Heart left ventricle (tissue), 16 donors: Measurements from ENCODE around the gene PLPPR3. TPM values are rescaled to one million over a fixed set of nuclear protein-coding genes. Genes with fewer than 3 reads are reported as not detected.

Experiments used
- ATAC-seq, 4 donors: fragments of 200-7000 bp; cut with Tn5 transposase; one replicate each; pipeline ENCODE4 v1.9.1; 2020 to 2022; ENCODE audit warnings: moderate library complexity in 4 of 4, mild to moderate bottlenecking in 3 of 4, moderate number of reproducible peaks in 1 of 4
- DNase-seq, 5 donors: peaks; one replicate each; pipeline ENCODE4 v3.0.0-alpha.2; 2020
- H3K27ac ChIP-seq, 12 donors: fragments of 200-600 bp; sonication (generic) in 4 of 12; one replicate each; pipeline versions ENCODE4 v1.5.0 to v1.8.0; 2016 to 2022; ENCODE audit warnings: mild to moderate bottlenecking in 2 of 12
- H3K27me3 ChIP-seq, 9 donors: fragments of 200-600 bp; sonication (generic) in 2 of 9; one replicate each; pipeline versions ENCODE4 v1.5.1 to v1.8.0; 2016 to 2022; ENCODE audit warnings: mild to moderate bottlenecking in 3 of 9
- H3K36me3 ChIP-seq, 9 donors: fragments of 200-600 bp; sonication (generic) in 2 of 9; one replicate each; pipeline versions ENCODE4 v1.5.0 to v1.8.0; 2018 to 2022; ENCODE audit warnings: mild to moderate bottlenecking in 2 of 9
- H3K4me1 ChIP-seq, 12 donors: fragments of 200-600 bp; sonication (generic) in 4 of 12; one replicate each; pipeline versions ENCODE4 v1.5.0 to v1.8.0; 2016 to 2022; ENCODE audit warnings: mild to moderate bottlenecking in 3 of 12
- H3K4me3 ChIP-seq, 12 donors: fragments of 200-600 bp; sonication (generic) in 4 of 12; one replicate each; pipeline versions ENCODE4 v1.5.0 to v1.8.0; 2017 to 2022; ENCODE audit warnings: mild to moderate bottlenecking in 9 of 12, moderate library complexity in 4 of 12
- H3K9me3 ChIP-seq, 12 donors: fragments of 200-600 bp; sonication (generic) in 4 of 12; one replicate each; pipeline versions ENCODE4 v1.5.0 to v1.8.0; 2016 to 2022; ENCODE audit warnings: mild to moderate bottlenecking in 1 of 12
- POLR2A ChIP-seq, 2 donors: fragments of 450-650 bp; IDR thresholded peaks; one replicate each; pipeline ENCODE4 v1.6.1; 2017; ENCODE audit warnings: antibody characterized with exemption in 2 of 2, mild to moderate bottlenecking in 2 of 2, moderate library complexity in 2 of 2
- WGBS, 4 donors: extraction: QIAGEN DNeasy Blood & Tissue Kit in 2 of 4; methylation state at CpG; one replicate each; pipeline versions ENCODE4 v1.1.5 to v1.1.7; 2013 to 2018; 5-methylcytosine and 5-hydroxymethylcytosine counted together
- intact Hi-C, 10 donors: fragments of 100-400 bp; cut with DNase I; formaldehyde crosslinking; loops; one replicate each; pipeline versions ENCODE4 v1.11.1 to v1.14.2; 2022
- polyA plus RNA-seq, 2 donors: library from polyadenylated mRNA; stranded (reverse); fragments of 200-250 nt; gene quantifications; one replicate each; pipeline ENCODE4 v1.2.3, GENCODE V29; 2013
- total RNA-seq, 9 donors: library from RNA; depleted of rRNA in 2 of 9; stranded (reverse); fragments of >200 nt in 2 of 9; fragmentation: NEBNext Ultra II Directional in 3 of 9; extraction: Animal tissue kit (Norgen Biotek cat#: 25700) in 3 of 9; gene quantifications; one replicate each; pipeline versions ENCODE4 v1.1.0 to v1.2.4, GENCODE V29; 2016 to 2023
- TF ChIP-seq, protein P1 (sequence below), 12 donors: fragments of 200-600 bp; sonication (generic) in 4 of 12; IDR thresholded peaks; one replicate each; pipeline versions ENCODE4 v1.5.0 to v1.8.0; 2018 to 2022; ENCODE audit warnings: antibody characterized with exemption in 12 of 12, mild to moderate bottlenecking in 5 of 12
- donor health status: ischemic (EF 13 %, LVEDD 7.1; RV severe dilation, severe dysfunction).
- donor health status: healthy with polysubstance abuse.
- donor health status: DM: no; HTN: yes; CAD: no.
- donor health status: DM: no; HTN: no; CAD: no.
- donor health status: ischemic (EF 25% LVEDD 6.9; RV normal size, moderate dysfunction).
- donor health status: ischemic (EF 25% LVEDD 5.7; RV mildly dilated, moderate dysfunction).
- donor health status: healthy.
- donor health status: DM: yes; HTN: yes; CAD: no.
- donor health status: ischemic (EF 35%, LVEDD 5.7; RV mildly dilated, moderate dysfunction).
- donor health status: nonischemic (EF 11% LVEDD 7.7; RV severe dilation, severe dysfunction).
- donor health status: DM: yes; HTN: yes; CAD: no.
- donor health status: PGD.
- donor health status: ischemic (EF 29% LVEDD 5.4; RV normal size, mild dysfunction).
- donor health status: nonischemic (EF 23%, LVEDD 6.1; RV moderate dilation, normal function).

Gene PLPPR3
- total and polyA plus RNA-seq, 11 donors = 0.10 to 0.50 (median 0.14) TPM; not detected in 8

- ATAC-seq (no peak), DNase-seq (peak in 3 of 5 donors; percentile 13 to 56 (median 30))
- Histone ChIP-seq H3K4me1 (peaks cover 4 to 56% (median 41%) of the 10 kb centered on the region in 12 donors), H3K9me3 (no peaks in the 10 kb centered on the region), H3K4me3 (peak overlapping the region in 1 of 12 donors; percentile 10), H3K36me3 (peaks cover 0 to 11% (median 2%) of the 10 kb centered on the region in 9 donors), H3K27ac (peak overlapping the region in 2 of 12 donors; percentile 17 to 64), H3K27me3 (no peaks in the 10 kb centered on the region)
- intact Hi-C loops = loop anchor here in 1 of 10 donors (5.0 kb wide), 1 partner anchor 457 kb away; no protein-coding TSS in a partner anchor
- WGBS, 4 donors = 84 to 95% (median 89%) methylated on average over 27 to 28 of the region's 28 CpGs
- no peak for TF ChIP-seq POLR2A (IDR thresholded peaks at IDR 0.05)
- TF ChIP-seq, protein P1, sequence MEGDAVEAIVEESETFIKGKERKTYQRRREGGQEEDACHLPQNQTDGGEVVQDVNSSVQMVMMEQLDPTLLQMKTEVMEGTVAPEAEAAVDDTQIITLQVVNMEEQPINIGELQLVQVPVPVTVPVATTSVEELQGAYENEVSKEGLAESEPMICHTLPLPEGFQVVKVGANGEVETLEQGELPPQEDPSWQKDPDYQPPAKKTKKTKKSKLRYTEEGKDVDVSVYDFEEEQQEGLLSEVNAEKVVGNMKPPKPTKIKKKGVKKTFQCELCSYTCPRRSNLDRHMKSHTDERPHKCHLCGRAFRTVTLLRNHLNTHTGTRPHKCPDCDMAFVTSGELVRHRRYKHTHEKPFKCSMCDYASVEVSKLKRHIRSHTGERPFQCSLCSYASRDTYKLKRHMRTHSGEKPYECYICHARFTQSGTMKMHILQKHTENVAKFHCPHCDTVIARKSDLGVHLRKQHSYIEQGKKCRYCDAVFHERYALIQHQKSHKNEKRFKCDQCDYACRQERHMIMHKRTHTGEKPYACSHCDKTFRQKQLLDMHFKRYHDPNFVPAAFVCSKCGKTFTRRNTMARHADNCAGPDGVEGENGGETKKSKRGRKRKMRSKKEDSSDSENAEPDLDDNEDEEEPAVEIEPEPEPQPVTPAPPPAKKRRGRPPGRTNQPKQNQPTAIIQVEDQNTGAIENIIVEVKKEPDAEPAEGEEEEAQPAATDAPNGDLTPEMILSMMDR (IDR thresholded peaks at IDR 0.05) = no peak
These were observed 26.6 kb downstream of the PLPPR3 start for GRCh38 chr19:795073-795611.

DNA sequence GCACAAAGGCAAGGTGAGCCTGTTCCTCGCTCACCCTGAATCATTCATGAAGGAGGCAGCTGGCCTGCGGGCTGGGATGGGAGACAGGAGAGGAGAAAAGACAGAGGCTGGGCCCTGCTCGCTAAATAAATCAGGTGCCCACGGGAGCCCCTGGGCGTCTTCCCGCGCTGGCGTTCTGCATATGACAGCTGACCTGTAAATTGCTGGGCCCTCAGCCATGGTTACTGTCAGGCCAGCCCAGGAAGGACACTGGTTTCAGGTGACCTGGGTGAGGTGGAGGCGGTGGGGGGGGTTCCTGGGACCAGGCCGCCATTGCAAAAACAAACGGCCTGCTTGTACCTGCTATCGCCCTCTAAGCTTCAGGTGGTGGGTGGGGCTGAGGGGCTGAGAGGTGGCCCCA is 27.9 kb downstream of the PLPPR3 start:
- TF ChIP-seq POLR2A (IDR thresholded peaks at IDR 0.05) = no peak
- TF ChIP-seq, protein P1 (IDR thresholded peaks at IDR 0.05) = no peak

GRCh38 chr19:792306-792885 is 29.4 kb downstream of the PLPPR3 start:
- no peaks in the 10 kb centered on the region for H3K27me3 ChIP-seq
- H3K27ac ChIP-seq = peak overlapping the region in 11 of 12 donors; percentile 42 to 86 (median 74)
- no peak overlapping the region for H3K4me3 ChIP-seq
- 56 to 63% (median 62%) methylated on average over 12 to 16 of the region's 16 CpGs for WGBS, 4 donors
- no peaks in the 10 kb centered on the region for H3K9me3 ChIP-seq
- TF ChIP-seq, protein P1 (IDR thresholded peaks at IDR 0.05) = no peak
- TF ChIP-seq POLR2A (IDR thresholded peaks at IDR 0.05) = no peak
- no peak for ATAC-seq
- no peaks in the 10 kb centered on the region for H3K36me3 ChIP-seq
- peaks cover 7 to 63% (median 40%) of the 10 kb centered on the region in 12 donors for H3K4me1 ChIP-seq
- intact Hi-C loops = no loop called here
- DNase-seq = peak in 1 of 5 donors; percentile 29

More for the DNA sequence above, 27.9 kb downstream of the PLPPR3 start:
- ATAC-seq (no peak), DNase-seq (no peak)
- peaks cover 2 to 53% (median 36%) of the 10 kb centered on the region in 12 donors for H3K4me1 ChIP-seq
- intact Hi-C loops = no loop called here
- H3K9me3 ChIP-seq = no peaks in the 10 kb centered on the region
- H3K36me3 ChIP-seq = no peaks in the 10 kb centered on the region
- H3K27ac ChIP-seq = no peak overlapping the region
- H3K27me3 ChIP-seq = no peaks in the 10 kb centered on the region
- H3K4me3 ChIP-seq = no peak overlapping the region
- 89 to 96% (median 93%) methylated on average over 10 to 12 of the region's 12 CpGs for WGBS, 4 donors

DNA sequence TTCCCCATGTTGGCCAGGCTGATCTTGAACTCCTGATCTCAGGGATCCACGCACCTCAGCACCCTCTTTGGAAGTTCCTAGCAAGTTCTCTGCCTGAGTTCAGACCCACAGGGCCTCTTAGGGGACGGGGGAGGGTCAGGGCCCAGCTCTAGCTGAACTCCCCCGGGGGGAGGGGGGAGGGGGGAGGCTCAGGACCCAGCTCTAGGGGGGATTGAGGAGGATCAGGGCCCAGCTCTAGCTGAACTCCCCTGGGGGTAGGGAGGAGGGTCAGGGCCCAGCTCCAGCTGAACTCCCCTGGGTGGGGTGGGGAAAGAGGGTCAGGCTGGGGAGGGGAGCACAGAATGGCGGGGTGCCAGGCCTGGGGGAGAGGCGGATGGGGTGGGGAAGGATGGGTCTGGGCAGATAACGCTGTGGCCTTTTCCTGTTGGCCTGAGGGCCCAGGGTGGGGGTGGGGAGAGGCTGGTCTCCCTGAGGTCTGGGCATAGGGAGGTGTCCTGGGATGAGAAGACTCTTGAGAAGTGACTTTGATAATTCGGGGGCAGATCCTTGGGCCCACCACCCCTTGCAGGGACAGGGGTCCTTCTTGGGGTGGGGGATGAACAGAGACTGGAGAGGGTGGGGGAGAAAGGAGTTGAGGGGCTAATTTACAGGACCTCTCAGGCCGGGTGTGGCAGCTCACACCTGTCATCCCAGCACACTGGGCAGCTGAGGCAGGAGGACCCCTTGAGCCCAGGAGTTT is 30.0 kb downstream of the PLPPR3 start:
- Histone ChIP-seq H3K4me3 (no peak overlapping the region), H3K36me3 (no peaks in the 10 kb centered on the region), H3K27me3 (no peaks in the 10 kb centered on the region), H3K9me3 (no peaks in the 10 kb centered on the region), H3K27ac (peak overlapping the region in 11 of 12 donors; percentile 53 to 86 (median 76)), H3K4me1 (peaks cover 7 to 64% (median 41%) of the 10 kb centered on the region in 12 donors)
- 45 to 61% (median 54%) methylated on average over 8 of the region's 8 CpGs for WGBS, 4 donors
- TF ChIP-seq POLR2A (IDR thresholded peaks at IDR 0.05) = no peak
- TF ChIP-seq, protein P1 (IDR thresholded peaks at IDR 0.05) = no peak
- ATAC-seq = peak in 2 of 4 donors; percentile 21 to 22
- DNase-seq = peak in 2 of 5 donors; percentile 37 to 69
- intact Hi-C loops = no loop called here
